Ishikawa (cell line): ENCODE results near the gene DLST.

Experiments
- CEBPB ChIP-seq: IDR thresholded peaks from 2 replicates; pipeline ENCODE4 v1.6.1; 2012
- CREB1 ChIP-seq: IDR thresholded peaks from 2 replicates; pipeline ENCODE4 v1.6.1; 2012; ENCODE audit warnings: low read depth
- EGR1 ChIP-seq: IDR thresholded peaks from 2 replicates; pipeline ENCODE4 v1.6.1; 2012
- EP300 ChIP-seq: IDR thresholded peaks from 2 replicates; pipeline ENCODE4 v1.6.1; 2012; ENCODE audit warnings: borderline replicate concordance
- FOXM1 ChIP-seq: IDR thresholded peaks from 2 replicates; pipeline ENCODE4 v1.6.1; 2012; ENCODE audit warnings: low read depth, borderline replicate concordance
- MAX ChIP-seq: IDR thresholded peaks from 2 replicates; pipeline ENCODE4 v1.6.1; 2012
- NFIC ChIP-seq: IDR thresholded peaks from 2 replicates; pipeline ENCODE4 v1.6.1; 2012
- RAD21 ChIP-seq: IDR thresholded peaks from 2 replicates; pipeline ENCODE4 v1.6.1; 2012; ENCODE audit warnings: low read depth
- REST ChIP-seq: IDR thresholded peaks from 2 replicates; pipeline ENCODE4 v1.6.1; 2012; ENCODE audit warnings: low read depth, mild to moderate bottlenecking
- TAF1 ChIP-seq: IDR thresholded peaks from 2 replicates; pipeline ENCODE4 v1.6.1; 2012; ENCODE audit warnings: low read depth, mild to moderate bottlenecking
- TCF12 ChIP-seq: IDR thresholded peaks from 2 replicates; pipeline ENCODE4 v1.6.1; 2012; ENCODE audit warnings: low read depth
- TEAD4 ChIP-seq: IDR thresholded peaks from 2 replicates; pipeline ENCODE4 v1.6.1; 2012
- USF1 ChIP-seq: IDR thresholded peaks from 2 replicates; pipeline ENCODE4 v1.6.1; 2012
- YY1 ChIP-seq: IDR thresholded peaks from 2 replicates; pipeline ENCODE4 v1.6.1; 2012; ENCODE audit warnings: low read depth
- ZBTB7A ChIP-seq: IDR thresholded peaks from 2 replicates; pipeline ENCODE4 v1.6.1; 2012; ENCODE audit warnings: low read depth

Gene DLST

GRCh38 chr14:74915826-74916225 is 34.1 kb downstream of the DLST start:
- TF ChIP-seq REST (no peak), CREB1 (no peak), FOXM1 (no peak), NFIC (peak; percentile 55; the same call in 1 of the 2 replicates)

- TF ChIP-seq TAF1, result no peak
- TF ChIP-seq TEAD4, result no peak
- no peak for TF ChIP-seq RAD21
- no peak for TF ChIP-seq EP300
- no peak; the same call in 1 of the 2 replicates for TF ChIP-seq FOXM1
- TF ChIP-seq CREB1, result no peak
- no peak for TF ChIP-seq USF1
- TF ChIP-seq ZBTB7A, result no peak
- TF ChIP-seq YY1, result no peak
- no peak for TF ChIP-seq EGR1
Observed at GRCh38 chr14:74917178-74917543, 35.4 kb downstream of the DLST start.

- TF ChIP-seq EGR1, result no peak
- no peak for TF ChIP-seq CEBPB
- TF ChIP-seq TEAD4, result 0 out of 2 replicates have a peak, but pooled peaks have one; percentile 52
- TF ChIP-seq REST, result no peak
- TF ChIP-seq FOXM1, result peak; percentile 57; the same call in 1 of the 2 replicates
- peak; percentile 88 for TF ChIP-seq NFIC
- TF ChIP-seq MAX, result peak; percentile 53
- 0 out of 2 replicates have a peak, but pooled peaks have one; percentile 12 for TF ChIP-seq RAD21
- TF ChIP-seq CREB1, result no peak
- no peak for TF ChIP-seq USF1
- no peak for TF ChIP-seq YY1
- TF ChIP-seq TAF1, result no peak
- TF ChIP-seq TCF12, result peak; percentile 88
- 0 out of 2 replicates have a peak, but pooled peaks have one; percentile 3 for TF ChIP-seq ZBTB7A
- peak; percentile 89 for TF ChIP-seq EP300
Observed at GRCh38 chr14:74917646-74918081, 35.9 kb downstream of the DLST start.

- no peak for TF ChIP-seq MAX
- TF ChIP-seq TCF12, result no peak
- no peak for TF ChIP-seq ZBTB7A
- no peak for TF ChIP-seq REST
- no peak for TF ChIP-seq CREB1
- no peak for TF ChIP-seq RAD21
- no peak for TF ChIP-seq EGR1
- TF ChIP-seq EP300, result no peak
- TF ChIP-seq TAF1, result no peak
- no peak for TF ChIP-seq CEBPB
Observed at GRCh38 chr14:74918380-74918779, 36.7 kb downstream of the DLST start.
